Measurements from ENCODE around the gene SLC35E3. TPM values are rescaled to one million over a fixed set of nuclear protein-coding genes. Genes with fewer than 3 reads are reported as not detected.

Gene SLC35E3
- total RNA-seq, 2 experiments from 2014 or later, result 5.3 to 5.6 TPM

DNA sequence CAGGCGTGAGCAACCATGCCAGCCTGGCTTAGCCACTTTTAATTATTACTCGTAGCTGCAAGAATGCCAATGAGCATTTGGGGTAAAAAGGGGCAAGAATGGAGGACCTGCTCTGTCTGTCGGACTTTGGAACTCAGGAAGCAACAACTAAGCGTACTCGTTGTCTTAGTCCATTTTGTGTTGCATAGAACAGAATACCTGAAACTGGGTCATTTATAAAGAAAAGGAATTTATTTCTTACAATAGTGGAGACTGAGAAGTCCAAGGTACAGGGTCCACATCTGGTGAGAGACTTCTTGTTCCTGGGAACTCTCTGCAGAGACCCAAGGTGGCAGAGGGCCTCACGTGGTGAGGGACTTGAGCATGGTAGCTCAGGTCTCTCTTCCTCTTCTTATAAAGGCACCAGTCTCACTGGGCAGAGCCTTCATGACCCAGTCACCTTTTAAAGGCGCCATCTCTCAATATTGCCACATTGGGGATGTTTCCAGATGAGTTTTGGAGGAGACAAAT is 29.2 kb downstream of the SLC35E3 start:
- POLR2A ChIA-PET, result interaction anchor here (1.7 kb wide), 1 partner anchor 32 kb away, joined by 4 read pairs; the partner anchor contains the start of gene MDM2
- TF ChIP-seq, protein P1, sequence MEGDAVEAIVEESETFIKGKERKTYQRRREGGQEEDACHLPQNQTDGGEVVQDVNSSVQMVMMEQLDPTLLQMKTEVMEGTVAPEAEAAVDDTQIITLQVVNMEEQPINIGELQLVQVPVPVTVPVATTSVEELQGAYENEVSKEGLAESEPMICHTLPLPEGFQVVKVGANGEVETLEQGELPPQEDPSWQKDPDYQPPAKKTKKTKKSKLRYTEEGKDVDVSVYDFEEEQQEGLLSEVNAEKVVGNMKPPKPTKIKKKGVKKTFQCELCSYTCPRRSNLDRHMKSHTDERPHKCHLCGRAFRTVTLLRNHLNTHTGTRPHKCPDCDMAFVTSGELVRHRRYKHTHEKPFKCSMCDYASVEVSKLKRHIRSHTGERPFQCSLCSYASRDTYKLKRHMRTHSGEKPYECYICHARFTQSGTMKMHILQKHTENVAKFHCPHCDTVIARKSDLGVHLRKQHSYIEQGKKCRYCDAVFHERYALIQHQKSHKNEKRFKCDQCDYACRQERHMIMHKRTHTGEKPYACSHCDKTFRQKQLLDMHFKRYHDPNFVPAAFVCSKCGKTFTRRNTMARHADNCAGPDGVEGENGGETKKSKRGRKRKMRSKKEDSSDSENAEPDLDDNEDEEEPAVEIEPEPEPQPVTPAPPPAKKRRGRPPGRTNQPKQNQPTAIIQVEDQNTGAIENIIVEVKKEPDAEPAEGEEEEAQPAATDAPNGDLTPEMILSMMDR (IDR thresholded peaks at IDR 0.05), result no peak
- DNase-seq, result no peak
- Mint-ChIP-seq H3K4me3 (no peak overlapping the region), H3K9me3 (no peaks in the 10 kb centered on the region), H3K27me3 (no peaks in the 10 kb centered on the region), H3K27ac (no peak overlapping the region), H3K4me1 (ENCODE audit: low read depth) (peaks cover 19% of the 10 kb centered on the region), H3K36me3 (ENCODE audit: low read depth) (no peaks in the 10 kb centered on the region)
- no peak for ATAC-seq
- intact Hi-C loops (cut with micrococcal nuclease), result no loop called here
- CTCF ChIA-PET, result no interaction called here

- no peaks in the 10 kb centered on the region for H3K9me3 Mint-ChIP-seq
- H3K36me3 Mint-ChIP-seq (ENCODE audit: low read depth), result no peaks in the 10 kb centered on the region
- TF ChIP-seq, protein P1 (IDR thresholded peaks at IDR 0.05), result no peak
- intact Hi-C loops (cut with micrococcal nuclease), result no loop called here
- H3K27ac Mint-ChIP-seq, result no peak overlapping the region
- ChIA-PET CTCF (no interaction called here), POLR2A (no interaction called here)
- DNase-seq, result no peak
- no peak overlapping the region for H3K4me3 Mint-ChIP-seq
- H3K4me1 Mint-ChIP-seq (ENCODE audit: low read depth), result peaks cover 17% of the 10 kb centered on the region
- no peaks in the 10 kb centered on the region for H3K27me3 Mint-ChIP-seq
- no peak for ATAC-seq
These were observed 31.1 kb downstream of the SLC35E3 start for GRCh38 chr12:68776976-68777610.

DNA sequence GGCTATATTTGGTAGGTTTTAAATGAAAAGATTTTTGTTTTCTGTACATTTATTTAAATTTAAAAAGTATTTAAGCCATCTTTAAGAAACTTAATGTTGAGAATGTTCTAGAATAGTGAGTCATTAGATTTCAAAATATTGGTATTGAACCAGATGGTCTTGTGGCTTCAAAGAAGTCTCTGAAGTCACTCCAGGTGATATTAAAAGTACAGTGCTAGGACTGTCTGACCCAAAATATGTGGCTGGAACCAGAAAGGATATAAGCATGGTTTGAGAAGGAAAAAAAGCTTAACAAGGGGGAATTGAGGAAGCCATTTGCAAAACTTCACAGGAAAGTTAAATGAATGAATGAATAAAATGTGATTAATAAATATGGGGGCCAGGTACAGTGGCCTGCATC is 33.3 kb downstream of the SLC35E3 start:
- intact Hi-C loops (cut with micrococcal nuclease), result no loop called here
- DNase-seq (no peak), ATAC-seq (no peak)
- ChIA-PET POLR2A (no interaction called here), CTCF (interaction anchor here (1.6 kb wide), 1 partner anchor 21 kb away, joined by 3 read pairs; no protein-coding TSS in a partner anchor)
- TF ChIP-seq, protein P1 (IDR thresholded peaks at IDR 0.05), result no peak
- H3K4me3 Mint-ChIP-seq, result no peak overlapping the region
- H3K36me3 Mint-ChIP-seq (ENCODE audit: low read depth), result no peaks in the 10 kb centered on the region
- H3K4me1 Mint-ChIP-seq (ENCODE audit: low read depth), result no peaks in the 10 kb centered on the region
- H3K27me3 Mint-ChIP-seq, result no peaks in the 10 kb centered on the region
- H3K27ac Mint-ChIP-seq, result no peak overlapping the region
- no peaks in the 10 kb centered on the region for H3K9me3 Mint-ChIP-seq

- intact Hi-C loops (cut with micrococcal nuclease), result no loop called here
- H3K27me3 Mint-ChIP-seq, result no peaks in the 10 kb centered on the region
- no peaks in the 10 kb centered on the region for H3K9me3 Mint-ChIP-seq
- DNase-seq (no peak), ATAC-seq (no peak)
- CTCF ChIA-PET, result interaction anchor here (1.6 kb wide), 1 partner anchor 19 kb away, joined by 3 read pairs; no protein-coding TSS in a partner anchor
- no peaks in the 10 kb centered on the region for H3K4me1 Mint-ChIP-seq (ENCODE audit: low read depth)
- H3K27ac Mint-ChIP-seq, result no peak overlapping the region
- POLR2A ChIA-PET, result interaction anchor here (0.7 kb wide), 1 partner anchor 220 kb away, joined by 3 read pairs; no protein-coding TSS in a partner anchor
- TF ChIP-seq, protein P1 (IDR thresholded peaks at IDR 0.05), result no peak
- H3K4me3 Mint-ChIP-seq, result no peak overlapping the region
- no peaks in the 10 kb centered on the region for H3K36me3 Mint-ChIP-seq (ENCODE audit: low read depth)
These were observed 34.8 kb downstream of the SLC35E3 start for GRCh38 chr12:68780731-68781130.

GRCh38 chr12:68781728-68782127 is 35.8 kb downstream of the SLC35E3 start:
- no peak overlapping the region for H3K27ac Mint-ChIP-seq
- intact Hi-C loops (cut with micrococcal nuclease), result no loop called here
- POLR2A ChIA-PET, result no interaction called here
- no peak for ATAC-seq
- H3K36me3 Mint-ChIP-seq (ENCODE audit: low read depth), result no peaks in the 10 kb centered on the region
- H3K9me3 Mint-ChIP-seq, result no peaks in the 10 kb centered on the region
- TF ChIP-seq, protein P1 (IDR thresholded peaks at IDR 0.05), result no peak
- no peaks in the 10 kb centered on the region for H3K4me1 Mint-ChIP-seq (ENCODE audit: low read depth)
- CTCF ChIA-PET, result interaction anchor here (1.1 kb wide), 1 partner anchor 10 kb away, joined by 3 read pairs; no protein-coding TSS in a partner anchor
- H3K4me3 Mint-ChIP-seq, result no peak overlapping the region
- no peaks in the 10 kb centered on the region for H3K27me3 Mint-ChIP-seq
- DNase-seq, result no peak
